ENCODE results near the gene IL16.

DNA sequence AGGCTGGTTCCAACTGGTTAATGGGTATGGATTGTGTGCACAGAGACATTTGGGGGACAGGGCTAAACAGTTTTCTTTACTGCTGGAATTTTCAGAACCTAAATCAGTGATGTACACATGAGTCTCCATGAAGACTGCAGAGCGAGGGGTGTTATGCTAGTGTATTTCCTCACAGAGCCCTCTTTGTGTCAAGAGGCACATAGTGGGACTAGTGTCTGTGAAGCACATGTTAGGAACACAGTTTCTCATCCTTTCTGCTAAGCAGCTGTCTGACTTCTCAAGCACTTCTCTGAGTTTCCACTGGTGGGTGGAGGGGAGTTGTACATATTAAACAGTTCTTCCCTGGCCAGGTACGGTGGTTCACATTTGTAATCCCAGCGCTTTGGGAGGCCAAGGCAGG, 136.7 kb downstream of the IL16 start:
- no peak for TF ChIP-seq POLR2A (IDR thresholded peaks at IDR 0.05; ENCODE audit: low read depth, low read length)
- TF ChIP-seq POLR2AphosphoS5 (IDR thresholded peaks at IDR 0.05; ENCODE audit: low read depth, low read length): no peak
